Measurements from ENCODE around the gene ZNF487.
A peak's percentile ranks its signal among the peaks of the same experiment; 100 is the strongest.
"Not testable (repeated sequence)": the region's sequence is repeated elsewhere in the genome, so short reads cannot be mapped to it uniquely, and the experiment has no call there.

The ZNF487 gene

GRCh38 chr10:43392748-43393147 is 44.2 kb upstream of the ZNF487 start:
- Histone ChIP-seq H3K27me3 (ENCODE audit: control insufficient read depth, low read length) (no peaks in the 10 kb centered on the region), H3K79me2 (ENCODE audit: control insufficient read depth, low read length) (peaks cover 96% of the 10 kb centered on the region), H3K4me3 (ENCODE audit: low read length) (no peak overlapping the region), H3F3A (ENCODE audit: control insufficient read depth, insufficient read depth) (peaks cover 69% of the 10 kb centered on the region), H3K36me3 (ENCODE audit: control insufficient read depth, low read length) (peaks cover 94% of the 10 kb centered on the region), H3K9me2 (replicated peaks; ENCODE audit: control insufficient read depth, low read length) (no peaks in the 10 kb centered on the region), H4K20me1 (ENCODE audit: control insufficient read depth, insufficient read depth, low read depth, low read length) (peaks cover 54% of the 10 kb centered on the region), H3K27ac (ENCODE audit: low read depth, low read length) (no peak overlapping the region), H3K9me3 (ENCODE audit: control insufficient read depth, insufficient read depth, low read length) (no peaks in the 10 kb centered on the region), H3K4me1 (ENCODE audit: control insufficient read depth, low read length) (peaks cover 30% of the 10 kb centered on the region), H3K4me2 (ENCODE audit: low read length) (no peak overlapping the region)
- TF ChIP-seq, protein P1, sequence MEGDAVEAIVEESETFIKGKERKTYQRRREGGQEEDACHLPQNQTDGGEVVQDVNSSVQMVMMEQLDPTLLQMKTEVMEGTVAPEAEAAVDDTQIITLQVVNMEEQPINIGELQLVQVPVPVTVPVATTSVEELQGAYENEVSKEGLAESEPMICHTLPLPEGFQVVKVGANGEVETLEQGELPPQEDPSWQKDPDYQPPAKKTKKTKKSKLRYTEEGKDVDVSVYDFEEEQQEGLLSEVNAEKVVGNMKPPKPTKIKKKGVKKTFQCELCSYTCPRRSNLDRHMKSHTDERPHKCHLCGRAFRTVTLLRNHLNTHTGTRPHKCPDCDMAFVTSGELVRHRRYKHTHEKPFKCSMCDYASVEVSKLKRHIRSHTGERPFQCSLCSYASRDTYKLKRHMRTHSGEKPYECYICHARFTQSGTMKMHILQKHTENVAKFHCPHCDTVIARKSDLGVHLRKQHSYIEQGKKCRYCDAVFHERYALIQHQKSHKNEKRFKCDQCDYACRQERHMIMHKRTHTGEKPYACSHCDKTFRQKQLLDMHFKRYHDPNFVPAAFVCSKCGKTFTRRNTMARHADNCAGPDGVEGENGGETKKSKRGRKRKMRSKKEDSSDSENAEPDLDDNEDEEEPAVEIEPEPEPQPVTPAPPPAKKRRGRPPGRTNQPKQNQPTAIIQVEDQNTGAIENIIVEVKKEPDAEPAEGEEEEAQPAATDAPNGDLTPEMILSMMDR (IDR thresholded peaks at IDR 0.05; ENCODE audit: low read depth, low read length, poor library complexity, severe bottlenecking), result no peak
- TF ChIP-seq EZH2phosphoT487 (IDR thresholded peaks at IDR 0.05; ENCODE audit: borderline replicate concordance, low read length), result no peak

- Histone ChIP-seq H4K20me1 (ENCODE audit: control insufficient read depth, insufficient read depth, low read depth, low read length) (peaks cover 51% of the 10 kb centered on the region), H3K36me3 (ENCODE audit: control insufficient read depth, low read length) (peaks cover 94% of the 10 kb centered on the region), H3K4me1 (ENCODE audit: control insufficient read depth, low read length) (peaks cover 34% of the 10 kb centered on the region), H3K79me2 (ENCODE audit: control insufficient read depth, low read length) (peaks cover 97% of the 10 kb centered on the region), H3F3A (ENCODE audit: control insufficient read depth, insufficient read depth) (peaks cover 69% of the 10 kb centered on the region)
- H3K4me3 ChIP-seq (ENCODE audit: low read length); H3K9me2 ChIP-seq (replicated peaks; ENCODE audit: control insufficient read depth, low read length); H3K27me3 ChIP-seq (ENCODE audit: control insufficient read depth, low read length); H3K27ac ChIP-seq (ENCODE audit: low read depth, low read length); H3K9me3 ChIP-seq (ENCODE audit: control insufficient read depth, insufficient read depth, low read length); H3K4me2 ChIP-seq (ENCODE audit: low read length): not testable (repeated sequence)
Observed at GRCh38 chr10:43393186-43393585, 43.7 kb upstream of the ZNF487 start.

DNA sequence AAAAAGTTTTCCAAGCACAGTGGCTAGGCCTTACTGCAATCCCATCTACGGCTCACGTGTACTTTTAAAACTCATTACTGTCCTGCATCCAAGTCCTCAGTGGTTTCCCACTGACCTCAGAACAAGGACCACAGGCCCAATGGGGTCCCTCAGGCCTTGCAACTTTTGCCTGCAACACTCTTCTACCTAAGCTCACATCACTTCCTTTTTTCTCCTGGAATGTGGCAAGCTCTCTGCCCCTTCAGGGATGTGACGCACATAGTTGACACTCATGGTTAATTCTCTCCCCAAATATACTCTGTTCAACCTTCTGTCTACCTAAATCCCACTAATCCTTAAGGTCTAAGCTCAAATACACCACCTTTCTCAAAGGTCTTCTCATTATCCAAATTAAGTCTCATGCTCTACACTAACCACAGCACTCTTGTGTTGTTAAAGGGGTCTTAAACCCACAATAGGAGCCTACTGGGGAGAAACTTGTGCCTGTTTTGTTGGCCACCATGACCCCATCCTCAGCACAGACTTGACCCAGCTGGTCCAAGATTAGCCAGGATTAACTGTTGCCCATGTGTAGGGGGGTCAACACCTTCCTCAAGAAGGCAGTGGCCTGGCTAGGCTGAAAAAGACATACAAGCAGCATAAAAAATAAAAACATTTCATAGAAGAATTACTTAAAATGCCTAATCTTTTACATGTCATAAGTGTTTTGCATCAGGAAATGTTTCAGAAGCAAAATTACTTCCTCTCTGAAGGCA is 43.1 kb upstream of the ZNF487 start:
- H3K4me3 ChIP-seq (ENCODE audit: low read length), result no peak overlapping the region
- no peaks in the 10 kb centered on the region for H3K27me3 ChIP-seq (ENCODE audit: control insufficient read depth, low read length)
- H3K9me3 ChIP-seq (ENCODE audit: control insufficient read depth, insufficient read depth, low read length), result no peaks in the 10 kb centered on the region
- peaks cover 94% of the 10 kb centered on the region for H3K36me3 ChIP-seq (ENCODE audit: control insufficient read depth, low read length)
- H3K4me1 ChIP-seq (ENCODE audit: control insufficient read depth, low read length), result peaks cover 40% of the 10 kb centered on the region
- peak overlapping the region; percentile 88; the same call in 1 of the 2 replicates for H3K4me2 ChIP-seq (ENCODE audit: low read length)
- no peaks in the 10 kb centered on the region for H3K9me2 ChIP-seq (replicated peaks; ENCODE audit: control insufficient read depth, low read length)
- peak overlapping the region; percentile 95 for H3K27ac ChIP-seq (ENCODE audit: low read depth, low read length)
- H4K20me1 ChIP-seq (ENCODE audit: control insufficient read depth, insufficient read depth, low read depth, low read length), result peaks cover 46% of the 10 kb centered on the region
- H3K79me2 ChIP-seq (ENCODE audit: control insufficient read depth, low read length), result peaks cover 98% of the 10 kb centered on the region
- H3F3A ChIP-seq (ENCODE audit: control insufficient read depth, insufficient read depth), result peaks cover 67% of the 10 kb centered on the region
- no peak for TF ChIP-seq EZH2phosphoT487 (IDR thresholded peaks at IDR 0.05; ENCODE audit: borderline replicate concordance, low read length)
- TF ChIP-seq, protein P1 (IDR thresholded peaks at IDR 0.05; ENCODE audit: low read depth, low read length, poor library complexity, severe bottlenecking), result no peak

DNA sequence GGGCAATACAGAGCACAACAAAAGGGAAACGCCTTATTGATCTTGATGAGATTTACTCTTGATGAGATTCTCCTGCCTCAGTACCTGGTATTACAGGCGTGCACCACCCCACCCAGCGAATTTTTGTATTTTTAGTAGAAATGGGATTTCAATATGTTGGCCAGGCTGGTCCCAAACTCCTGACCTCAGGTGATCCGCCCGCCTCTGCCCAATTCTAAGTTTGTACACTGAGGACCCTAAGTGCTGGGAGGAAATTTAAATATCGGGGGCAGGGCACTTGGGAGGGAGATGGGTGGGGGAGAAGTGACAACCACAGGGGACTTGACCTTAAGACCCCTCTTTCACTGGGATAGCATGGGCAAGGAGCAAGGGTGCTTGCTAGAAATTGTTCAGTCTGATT is 42.0 kb upstream of the ZNF487 start:
- peaks cover 51% of the 10 kb centered on the region for H3K4me1 ChIP-seq (ENCODE audit: control insufficient read depth, low read length)
- H3F3A ChIP-seq (ENCODE audit: control insufficient read depth, insufficient read depth), result peaks cover 67% of the 10 kb centered on the region
- H3K9me3 ChIP-seq (ENCODE audit: control insufficient read depth, insufficient read depth, low read length), result no peaks in the 10 kb centered on the region
- H3K27me3 ChIP-seq (ENCODE audit: control insufficient read depth, low read length), result no peaks in the 10 kb centered on the region
- H3K9me2 ChIP-seq (replicated peaks; ENCODE audit: control insufficient read depth, low read length), result no peaks in the 10 kb centered on the region
- peaks cover 99% of the 10 kb centered on the region for H3K79me2 ChIP-seq (ENCODE audit: control insufficient read depth, low read length)
- H3K36me3 ChIP-seq (ENCODE audit: control insufficient read depth, low read length), result peaks cover 94% of the 10 kb centered on the region
- H4K20me1 ChIP-seq (ENCODE audit: control insufficient read depth, insufficient read depth, low read depth, low read length), result peaks cover 53% of the 10 kb centered on the region
- H3K27ac ChIP-seq (ENCODE audit: low read depth, low read length), result peak overlapping the region; percentile 95
- peak overlapping the region; percentile 88 for H3K4me2 ChIP-seq (ENCODE audit: low read length)
- peak overlapping the region; percentile 85 for H3K4me3 ChIP-seq (ENCODE audit: low read length)
- TF ChIP-seq, protein P1 (IDR thresholded peaks at IDR 0.05; ENCODE audit: low read depth, low read length, poor library complexity, severe bottlenecking), result no peak
- no peak for TF ChIP-seq EZH2phosphoT487 (IDR thresholded peaks at IDR 0.05; ENCODE audit: borderline replicate concordance, low read length)

All from DOHH2 (cell line).